ENCODE measurements around the gene GABRP.

GABRP gene

GRCh38 chr5:170781946-170782345 is 1.6 kb upstream of the GABRP start:
- no peak overlapping the region for H3K27ac ChIP-seq
- no peak for TF ChIP-seq CTCF (IDR thresholded peaks at IDR 0.05)
- DNase-seq (ENCODE audit: low spot score): no peak

GRCh38 chr5:170782438-170782837 is 1.1 kb upstream of the GABRP start:
- TF ChIP-seq CTCF (IDR thresholded peaks at IDR 0.05): no peak
- peak; percentile 31 for DNase-seq (ENCODE audit: low spot score)
- Histone ChIP-seq H3K4me3 (no peak overlapping the region), H3K27ac (no peak overlapping the region)

More at GRCh38 chr5:170781946-170782345, 1.6 kb upstream of the GABRP start:
- no peak overlapping the region for H3K4me3 ChIP-seq

GRCh38 chr5:170785416-170785815 is 1.9 kb downstream of the GABRP start:
- H3K27ac ChIP-seq: no peak overlapping the region
- DNase-seq (ENCODE audit: low spot score): no peak
- TF ChIP-seq CTCF (IDR thresholded peaks at IDR 0.05): no peak
- H3K4me3 ChIP-seq: no peak overlapping the region

- no peak for DNase-seq (ENCODE audit: low spot score)
- no peak overlapping the region for H3K4me3 ChIP-seq
- no peak overlapping the region for H3K27ac ChIP-seq
- TF ChIP-seq CTCF (IDR thresholded peaks at IDR 0.05): no peak
Observed at GRCh38 chr5:170787216-170787615, 3.7 kb downstream of the GABRP start.

GRCh38 chr5:170788626-170789304 is 5.2 kb downstream of the GABRP start:
- DNase-seq (ENCODE audit: low spot score): no peak
- no peak for TF ChIP-seq CTCF (IDR thresholded peaks at IDR 0.05)
- Histone ChIP-seq H3K4me3 (no peak overlapping the region), H3K27ac (no peak overlapping the region)

- no peak for DNase-seq (ENCODE audit: low spot score)
- H3K4me3 ChIP-seq: no peak overlapping the region
- peak; percentile 25 for TF ChIP-seq CTCF (IDR thresholded peaks at IDR 0.05)
- H3K27ac ChIP-seq: no peak overlapping the region
Observed at GRCh38 chr5:170791325-170791954, 7.9 kb downstream of the GABRP start.

GRCh38 chr5:170792878-170793277 is 9.4 kb downstream of the GABRP start:
- no peak for TF ChIP-seq CTCF (IDR thresholded peaks at IDR 0.05)
- Histone ChIP-seq H3K4me3 (no peak overlapping the region), H3K27ac (no peak overlapping the region)
- no peak for DNase-seq (ENCODE audit: low spot score)

All from coronary artery (tissue), 2 donors.